ENCODE data around the gene CDK4. TPM values are rescaled to one million over a fixed set of nuclear protein-coding genes. Genes with fewer than 3 reads are reported as not detected.

The CDK4 gene
- total RNA-seq, 1 experiment from 2014 or later = 516 TPM

- peaks cover 43% of the 10 kb centered on the region for H3K27me3 ChIP-seq
- H3K36me3 ChIP-seq = no peaks in the 10 kb centered on the region
- no peaks in the 10 kb centered on the region for H3K9me3 ChIP-seq
- H3K4me3 ChIP-seq = no peak overlapping the region
- no peak for DNase-seq
Measured at GRCh38 chr12:57737467-57738460, 14.3 kb downstream of the CDK4 start.

GRCh38 chr12:57736741-57737466, 15.2 kb downstream of the CDK4 start:
- no peaks in the 10 kb centered on the region for H3K9me3 ChIP-seq
- no peak overlapping the region for H3K4me3 ChIP-seq
- no peak for DNase-seq
- no peaks in the 10 kb centered on the region for H3K36me3 ChIP-seq
- H3K27me3 ChIP-seq = peaks cover 43% of the 10 kb centered on the region

GRCh38 chr12:57735952-57736740, 16.0 kb downstream of the CDK4 start:
- Histone ChIP-seq H3K9me3 (no peaks in the 10 kb centered on the region), H3K36me3 (no peaks in the 10 kb centered on the region), H3K4me3 (peak overlapping the region; percentile 17), H3K27me3 (peaks cover 43% of the 10 kb centered on the region)
- peak; percentile 49 for DNase-seq

GRCh38 chr12:57735198-57735855, 16.8 kb downstream of the CDK4 start:
- no peaks in the 10 kb centered on the region for H3K9me3 ChIP-seq
- peaks cover 43% of the 10 kb centered on the region for H3K27me3 ChIP-seq
- H3K4me3 ChIP-seq = no peak overlapping the region
- DNase-seq = no peak
- no peaks in the 10 kb centered on the region for H3K36me3 ChIP-seq

DNA sequence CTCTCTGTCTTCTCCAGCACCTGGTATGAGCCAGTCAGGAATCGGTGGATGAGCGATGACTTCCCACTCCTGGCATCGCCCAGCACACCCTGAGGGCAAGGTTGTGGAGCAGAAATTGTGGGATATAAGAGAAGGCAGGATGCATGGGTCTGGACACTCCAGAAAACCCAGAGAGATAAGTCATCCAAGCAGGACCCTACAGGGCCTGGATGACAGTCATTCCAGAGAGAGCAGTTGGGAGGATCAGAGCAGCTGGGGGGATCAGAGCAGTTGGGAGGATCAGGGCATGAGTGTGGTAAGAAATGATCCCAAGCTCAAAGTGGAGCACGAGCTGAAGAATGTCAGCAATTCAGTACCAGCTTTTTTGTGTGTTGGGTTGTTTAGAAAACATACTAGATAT, 17.5 kb downstream of the CDK4 start:
- Histone ChIP-seq H3K4me3 (no peak overlapping the region), H3K27me3 (peaks cover 40% of the 10 kb centered on the region), H3K9me3 (no peaks in the 10 kb centered on the region), H3K36me3 (no peaks in the 10 kb centered on the region)
- no peak for DNase-seq

- Histone ChIP-seq H3K36me3 (no peaks in the 10 kb centered on the region), H3K27me3 (peaks cover 33% of the 10 kb centered on the region)
Measured at GRCh38 chr12:57733928-57734327, 18.2 kb downstream of the CDK4 start.

DNA sequence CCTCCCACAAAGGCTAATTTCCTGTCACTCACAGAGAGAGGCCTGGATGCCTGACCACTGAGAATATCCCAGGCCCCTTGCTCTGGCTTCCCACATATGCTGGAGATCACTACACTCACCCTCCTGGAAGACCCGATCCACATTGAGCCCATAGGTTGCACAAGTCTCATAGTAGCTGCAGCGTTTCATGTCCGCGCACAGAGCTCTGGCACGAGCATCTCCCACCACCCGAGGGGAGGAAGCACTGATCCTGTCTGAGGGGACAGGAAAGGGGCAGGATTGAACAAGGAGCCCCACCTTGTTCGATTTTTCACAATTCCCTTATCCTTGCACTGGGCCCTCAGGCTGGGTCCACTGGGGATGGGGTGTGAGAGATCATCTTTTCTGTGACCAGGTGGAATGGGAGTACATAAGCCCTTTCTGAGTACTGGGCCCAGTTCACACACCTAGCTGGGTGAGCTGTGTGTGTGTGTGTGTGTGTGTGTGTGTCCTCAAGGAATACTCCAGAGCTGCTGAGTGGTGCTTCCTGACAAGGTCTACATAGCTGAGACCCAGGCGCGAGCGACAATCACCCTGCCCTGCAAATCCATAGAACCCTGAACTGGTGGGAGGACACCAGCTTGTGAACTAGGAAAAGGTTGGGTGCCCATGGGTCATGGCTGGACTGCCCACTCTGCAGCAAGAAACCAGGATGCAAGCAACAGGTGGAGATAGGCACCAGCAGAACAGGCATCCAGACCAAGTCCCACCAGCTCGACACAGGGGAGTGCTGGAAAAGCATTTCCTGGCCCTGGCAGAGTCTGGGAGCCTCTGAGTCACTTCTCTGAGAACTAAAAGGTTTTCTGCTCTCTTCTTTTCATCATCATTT, 19.1 kb downstream of the CDK4 start:
- DNase-seq = no peak
- H3K4me3 ChIP-seq = no peak overlapping the region
- no peaks in the 10 kb centered on the region for H3K36me3 ChIP-seq
- no peaks in the 10 kb centered on the region for H3K9me3 ChIP-seq
- peaks cover 30% of the 10 kb centered on the region for H3K27me3 ChIP-seq

More at GRCh38 chr12:57733928-57734327, 18.2 kb downstream of the CDK4 start:
- Histone ChIP-seq H3K4me3 (no peak overlapping the region), H3K9me3 (no peaks in the 10 kb centered on the region)
- DNase-seq = no peak

DNA sequence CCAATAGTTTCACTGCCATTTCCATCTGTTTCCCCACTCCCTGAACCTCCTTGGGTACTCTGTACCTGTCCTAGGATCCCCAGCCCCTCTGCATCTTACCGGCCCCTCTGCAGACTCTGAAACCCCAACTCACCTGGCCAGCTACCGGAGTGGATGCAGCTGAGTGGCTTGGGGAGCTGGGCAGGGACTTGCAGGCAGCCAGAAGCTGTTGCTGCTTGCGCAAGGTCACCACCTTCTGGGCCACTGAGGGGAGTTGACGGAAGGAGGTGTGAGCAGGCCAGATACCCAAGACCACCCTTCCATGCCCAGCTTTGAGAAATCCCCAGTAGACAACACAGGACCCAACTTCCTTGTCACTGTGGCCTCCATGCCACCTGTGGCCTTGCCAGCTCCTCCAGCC, 19.8 kb downstream of the CDK4 start:
- H3K27me3 ChIP-seq = peaks cover 23% of the 10 kb centered on the region
- no peaks in the 10 kb centered on the region for H3K9me3 ChIP-seq
- H3K36me3 ChIP-seq = no peaks in the 10 kb centered on the region; the same call in 1 of the 2 replicates
- no peak overlapping the region for H3K4me3 ChIP-seq
- no peak for DNase-seq

DNA sequence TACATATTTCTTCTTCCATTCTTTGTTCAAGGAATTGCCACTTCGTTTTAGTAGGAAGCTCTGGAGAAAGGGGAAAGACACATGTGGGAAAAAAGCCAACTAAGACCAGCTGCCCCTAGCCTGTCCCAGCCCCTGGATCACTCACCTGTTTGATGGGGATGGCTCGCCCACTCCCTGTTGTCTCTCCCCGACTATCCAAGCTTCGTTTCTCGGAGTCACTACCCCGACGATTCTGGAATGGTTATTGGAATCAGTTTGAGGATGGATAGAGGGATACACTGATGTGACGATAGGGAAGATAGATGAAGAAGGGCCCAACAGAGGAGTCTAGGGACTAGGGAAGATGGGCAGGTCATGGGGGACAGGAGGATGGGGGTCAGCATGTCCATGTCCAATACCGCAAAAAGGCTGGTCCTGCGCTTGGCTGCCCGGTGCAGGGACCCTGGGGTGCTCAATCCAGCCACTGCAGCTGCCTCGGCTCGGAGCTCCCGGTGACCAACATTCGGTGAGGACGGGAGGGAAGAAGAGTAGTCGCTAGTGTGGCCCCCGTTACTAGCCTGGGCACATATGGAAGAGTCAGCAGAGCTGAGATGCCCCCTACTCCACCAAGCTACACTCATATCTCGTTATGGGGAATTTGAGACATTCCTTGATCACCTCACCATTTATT, 20.6 kb downstream of the CDK4 start:
- no peaks in the 10 kb centered on the region; the same call in 1 of the 2 replicates for H3K36me3 ChIP-seq
- no peaks in the 10 kb centered on the region for H3K9me3 ChIP-seq
- H3K4me3 ChIP-seq = no peak overlapping the region
- peaks cover 15% of the 10 kb centered on the region for H3K27me3 ChIP-seq
- no peak for DNase-seq

DNA sequence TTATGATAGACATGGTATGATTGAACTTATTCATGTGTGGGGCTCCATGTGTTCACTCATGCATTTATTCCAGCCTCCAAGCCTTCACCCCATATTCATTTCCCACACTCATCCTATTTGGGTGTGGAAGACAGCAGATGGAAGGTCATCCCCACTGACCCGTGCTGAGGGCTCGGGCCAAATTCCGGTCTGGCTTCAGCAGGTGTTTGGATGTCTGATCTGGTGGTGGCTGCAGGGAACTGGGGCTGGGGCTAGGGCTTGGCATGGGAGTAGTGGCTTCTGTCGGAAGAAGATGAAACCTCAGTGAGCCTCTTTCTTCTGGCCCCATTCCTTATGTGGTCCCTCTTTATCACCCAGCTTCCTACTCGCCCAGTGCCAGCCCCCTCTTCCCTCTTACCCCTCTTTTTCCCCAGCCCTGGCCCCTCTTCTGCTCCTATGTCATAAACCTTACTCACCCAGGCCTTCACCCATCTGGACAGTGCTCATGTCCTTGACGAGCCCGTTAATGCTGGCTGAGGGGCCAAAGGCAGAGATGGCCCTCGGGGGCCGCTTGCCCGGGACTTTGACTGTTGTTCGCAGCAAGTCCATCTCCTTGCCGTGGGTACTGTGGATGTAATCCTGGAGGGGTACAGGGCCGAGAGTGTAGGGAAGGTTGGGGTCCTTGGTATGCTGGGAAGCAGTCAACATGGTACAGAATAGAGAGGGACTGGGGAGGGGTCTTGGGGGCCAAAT, 21.6 kb downstream of the CDK4 start:
- H3K27me3 ChIP-seq = peaks cover 5% of the 10 kb centered on the region
- H3K4me3 ChIP-seq = no peak overlapping the region
- no peaks in the 10 kb centered on the region; the same call in 1 of the 2 replicates for H3K36me3 ChIP-seq
- H3K9me3 ChIP-seq = no peaks in the 10 kb centered on the region
- DNase-seq = no peak

- Histone ChIP-seq H3K4me3 (no peak overlapping the region), H3K36me3 (no peaks in the 10 kb centered on the region; the same call in 1 of the 2 replicates), H3K9me3 (no peaks in the 10 kb centered on the region), H3K27me3 (no peaks in the 10 kb centered on the region)
- no peak for DNase-seq
Measured at GRCh38 chr12:57729321-57729844, 22.7 kb downstream of the CDK4 start.

DNA sequence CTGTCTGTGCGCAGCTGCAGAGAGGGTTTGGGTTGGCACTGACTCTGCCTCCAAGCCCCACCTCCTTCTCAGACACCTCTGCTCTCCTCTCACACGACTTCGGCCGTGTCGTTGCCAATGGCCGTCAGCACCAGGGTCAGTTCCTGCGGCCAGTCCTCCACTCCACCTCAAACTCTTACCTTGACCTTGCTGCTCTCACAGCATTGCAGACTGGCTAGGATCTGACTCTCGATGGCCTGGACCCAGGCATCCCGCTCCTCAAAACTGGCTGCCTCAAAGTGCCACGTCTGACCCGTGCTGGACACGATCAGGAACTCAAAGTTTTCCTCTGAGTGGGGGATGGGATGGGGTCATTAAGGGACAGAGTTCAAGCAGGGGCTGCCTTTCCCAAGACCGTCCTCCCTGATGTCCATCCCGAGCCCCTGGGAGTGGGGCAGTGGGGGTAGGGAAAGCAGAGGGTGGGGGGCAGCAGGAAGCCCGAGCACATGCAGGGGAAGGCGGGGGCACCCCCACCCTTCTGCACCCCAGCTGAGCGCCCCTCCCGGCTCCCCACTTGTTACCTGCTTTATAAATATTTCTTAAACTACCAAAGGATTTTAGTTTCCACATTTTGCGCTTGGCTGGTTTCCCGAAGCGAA, 24.2 kb downstream of the CDK4 start:
- Histone ChIP-seq H3K9me3 (no peaks in the 10 kb centered on the region), H3K27me3 (no peaks in the 10 kb centered on the region), H3K4me3 (no peak overlapping the region), H3K36me3 (no peaks in the 10 kb centered on the region; the same call in 1 of the 2 replicates)
- no peak for DNase-seq

DNA sequence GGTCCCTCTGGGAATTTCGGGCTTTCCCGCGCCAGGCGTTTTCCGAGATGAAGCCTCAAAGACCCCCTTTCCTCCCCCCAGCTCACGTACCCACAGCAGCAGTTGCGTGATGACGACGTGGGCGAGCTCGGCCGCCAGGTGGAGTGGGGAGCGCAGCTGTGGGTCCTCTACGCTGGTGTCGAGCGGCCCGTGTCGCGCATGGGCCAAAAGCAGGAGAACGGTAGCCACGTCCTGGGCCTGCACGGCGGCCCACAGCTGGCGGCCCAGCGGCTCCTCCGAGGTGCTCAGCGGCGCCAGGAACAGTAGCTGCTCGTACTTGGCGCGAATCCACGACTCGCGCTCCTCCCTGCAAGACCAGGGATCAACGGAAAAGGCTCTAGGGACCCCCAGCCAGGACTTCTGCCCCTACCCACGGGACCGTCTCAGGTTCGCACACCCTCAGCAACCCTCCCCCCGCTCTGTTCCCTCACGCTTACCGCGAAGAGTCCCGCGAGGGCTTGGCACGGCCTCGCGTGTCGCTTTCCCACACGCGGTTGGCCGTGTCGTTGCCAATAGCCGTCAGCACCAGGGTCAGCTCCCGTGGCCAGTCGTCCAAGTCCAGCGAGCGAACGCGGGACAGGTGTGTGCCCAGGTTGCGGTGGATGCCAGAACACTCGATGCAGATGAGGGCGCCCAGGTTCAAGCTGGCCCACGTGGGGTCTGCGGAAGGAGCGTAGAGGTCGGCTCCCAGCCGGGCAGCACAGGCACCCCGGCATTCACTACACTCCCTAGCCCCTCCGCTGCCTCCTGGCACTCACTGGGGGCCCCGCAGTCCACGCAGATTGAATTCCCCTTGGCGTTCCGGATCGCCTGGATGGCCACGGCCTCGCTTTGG, 25.0 kb downstream of the CDK4 start:
- H3K9me3 ChIP-seq = no peaks in the 10 kb centered on the region
- no peak for DNase-seq

More for the DNA sequence above, 25.0 kb downstream of the CDK4 start:
- H3K4me3 ChIP-seq = peak overlapping the region; percentile 78
- no peaks in the 10 kb centered on the region for H3K27me3 ChIP-seq
- H3K36me3 ChIP-seq = no peaks in the 10 kb centered on the region; the same call in 1 of the 2 replicates
